ENCODE data around the gene UMODL1.

DNA sequence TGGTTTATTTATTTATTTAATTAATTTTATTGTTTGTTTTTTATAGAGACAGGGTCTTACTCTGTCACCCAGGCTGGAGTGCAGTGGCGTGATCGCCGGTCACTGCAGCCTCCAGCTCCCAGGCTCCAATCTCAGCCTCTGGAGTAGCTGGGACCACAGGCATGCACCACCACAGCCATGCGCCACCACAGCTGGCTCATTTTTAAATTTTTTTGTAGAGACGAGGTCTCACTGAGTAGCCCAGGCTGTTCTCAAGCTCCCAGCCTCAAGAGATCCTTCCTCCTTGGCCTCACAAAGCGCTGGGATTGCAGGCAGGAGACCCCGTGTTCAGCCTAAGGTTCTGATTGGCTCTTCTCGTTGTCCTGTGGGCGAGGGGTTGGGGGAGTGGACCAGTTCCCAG, 22.1 kb downstream of the UMODL1 start:
- TF ChIP-seq, protein P1, sequence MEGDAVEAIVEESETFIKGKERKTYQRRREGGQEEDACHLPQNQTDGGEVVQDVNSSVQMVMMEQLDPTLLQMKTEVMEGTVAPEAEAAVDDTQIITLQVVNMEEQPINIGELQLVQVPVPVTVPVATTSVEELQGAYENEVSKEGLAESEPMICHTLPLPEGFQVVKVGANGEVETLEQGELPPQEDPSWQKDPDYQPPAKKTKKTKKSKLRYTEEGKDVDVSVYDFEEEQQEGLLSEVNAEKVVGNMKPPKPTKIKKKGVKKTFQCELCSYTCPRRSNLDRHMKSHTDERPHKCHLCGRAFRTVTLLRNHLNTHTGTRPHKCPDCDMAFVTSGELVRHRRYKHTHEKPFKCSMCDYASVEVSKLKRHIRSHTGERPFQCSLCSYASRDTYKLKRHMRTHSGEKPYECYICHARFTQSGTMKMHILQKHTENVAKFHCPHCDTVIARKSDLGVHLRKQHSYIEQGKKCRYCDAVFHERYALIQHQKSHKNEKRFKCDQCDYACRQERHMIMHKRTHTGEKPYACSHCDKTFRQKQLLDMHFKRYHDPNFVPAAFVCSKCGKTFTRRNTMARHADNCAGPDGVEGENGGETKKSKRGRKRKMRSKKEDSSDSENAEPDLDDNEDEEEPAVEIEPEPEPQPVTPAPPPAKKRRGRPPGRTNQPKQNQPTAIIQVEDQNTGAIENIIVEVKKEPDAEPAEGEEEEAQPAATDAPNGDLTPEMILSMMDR (conservative IDR thresholded peaks at IDR 0.05) = no peak
- TF ChIP-seq ZFX (IDR thresholded peaks at IDR 0.05) = no peak
